Osteoblast (primary cell): ENCODE results near the gene CARD9. TPM values are rescaled to one million over a fixed set of nuclear protein-coding genes. Genes with fewer than 3 reads are reported as not detected.
A peak's percentile ranks its signal among the peaks of the same experiment; 100 is the strongest.

ENCODE experiments used
- DNase-seq: peaks from one replicate; pipeline ENCODE4 v3.0.0; 2011; ENCODE audit warnings: low spot score, mixed read lengths; ENCODE audit not compliant: insufficient read length; ENCODE audit errors: missing footprints
- H2AFZ ChIP-seq: 2 replicates; pipeline ENCODE4 v1.6.0; 2011; ENCODE audit warnings: mild to moderate bottlenecking, low read length
- H3K27ac ChIP-seq: 2 replicates; pipeline ENCODE4 v1.5.1; 2011; ENCODE audit warnings: mild to moderate bottlenecking, low read depth, low read length, moderate library complexity
- H3K27me3 ChIP-seq: 2 replicates; pipeline ENCODE4 v1.6.0; 2012; ENCODE audit warnings: mild to moderate bottlenecking, control low read depth, inconsistent platforms, low read length, moderate library complexity; ENCODE audit not compliant: insufficient read depth
- H3K36me3 ChIP-seq: 2 replicates; pipeline ENCODE4 v1.5.1; 2011; ENCODE audit warnings: mild to moderate bottlenecking, low read length, control low read depth, moderate library complexity; ENCODE audit not compliant: insufficient read depth
- H3K4me1 ChIP-seq: 2 replicates; pipeline ENCODE4 v1.5.1; 2011; ENCODE audit warnings: mild to moderate bottlenecking, low read length, control low read depth, moderate library complexity; ENCODE audit not compliant: insufficient read depth
- H3K4me2 ChIP-seq: 2 replicates; pipeline ENCODE4 v1.6.0; 2011; ENCODE audit warnings: mild to moderate bottlenecking, low read length; ENCODE audit not compliant: insufficient read depth
- H3K4me3 ChIP-seq: fragments of 200-600 bp; sonication (generic); 3 replicates; pipeline ENCODE4 v1.5.1; 2012; ENCODE audit warnings: mild to moderate bottlenecking, low read length, inconsistent platforms; ENCODE audit not compliant: insufficient read depth
- H3K79me2 ChIP-seq: 2 replicates; pipeline ENCODE4 v1.6.0; 2012; ENCODE audit warnings: mild to moderate bottlenecking, low read length, control low read depth, inconsistent platforms; ENCODE audit not compliant: insufficient read depth
- H3K9me3 ChIP-seq: 2 replicates; pipeline ENCODE4 v1.5.1; 2011; ENCODE audit warnings: low read depth, low read length, control low read depth
- H4K20me1 ChIP-seq: 2 replicates; pipeline ENCODE4 v1.6.0; 2012; ENCODE audit warnings: mild to moderate bottlenecking, low read length, control low read depth; ENCODE audit not compliant: insufficient read depth
- CTCF ChIP-seq: IDR thresholded peaks from 2 replicates; pipeline ENCODE4 v1.5.1; 2011; ENCODE audit warnings: mild to moderate bottlenecking, low read depth, low read length, moderate library complexity; ENCODE audit errors: extremely low read depth
- total RNA-seq: library from RNA; depleted of rRNA; stranded (reverse); fragments of >200 nt; gene quantifications from 2 replicates; pipeline ENCODE4 v1.2.3, GENCODE V29; 2012

The CARD9 gene
- total RNA-seq, 1 donor = 5.1 TPM

GRCh38 chr9:136330406-136330990 lies 43.0 kb downstream of the CARD9 start:
- no peaks in the 10 kb centered on the region for H3K27me3 ChIP-seq
- H3K4me3 ChIP-seq = no peak overlapping the region

GRCh38 chr9:136329636-136330405 lies 43.6 kb downstream of the CARD9 start:
- Histone ChIP-seq H3K4me3 (peak overlapping the region; percentile 91), H3K36me3 (peaks cover 14% of the 10 kb centered on the region), H3K4me1 (peaks cover 29% of the 10 kb centered on the region), H2AFZ (no peak overlapping the region), H3K27ac (peak overlapping the region; percentile 82), H3K4me2 (peak overlapping the region; percentile 96), H3K79me2 (peaks cover 69% of the 10 kb centered on the region), H4K20me1 (peaks cover 58% of the 10 kb centered on the region), H3K9me3 (no peaks in the 10 kb centered on the region), H3K27me3 (no peaks in the 10 kb centered on the region)
- TF ChIP-seq CTCF = no peak
- no peak for DNase-seq

More at GRCh38 chr9:136330406-136330990, 43.0 kb downstream of the CARD9 start:
- Histone ChIP-seq H3K27ac (no peak overlapping the region), H3K9me3 (no peaks in the 10 kb centered on the region), H3K79me2 (peaks cover 76% of the 10 kb centered on the region), H2AFZ (no peak overlapping the region), H3K4me1 (peaks cover 29% of the 10 kb centered on the region), H4K20me1 (peaks cover 65% of the 10 kb centered on the region), H3K36me3 (peaks cover 14% of the 10 kb centered on the region), H3K4me2 (no peak overlapping the region)
- TF ChIP-seq CTCF = no peak
- no peak for DNase-seq

- peak; percentile 96 for DNase-seq
- Histone ChIP-seq H3K9me3 (no peaks in the 10 kb centered on the region), H3K4me2 (peak overlapping the region; percentile 96), H3K4me3 (peak overlapping the region; percentile 91), H3K27ac (peak overlapping the region; percentile 82), H3K27me3 (no peaks in the 10 kb centered on the region), H4K20me1 (peaks cover 53% of the 10 kb centered on the region), H3K79me2 (peaks cover 64% of the 10 kb centered on the region), H3K4me1 (peaks cover 29% of the 10 kb centered on the region), H3K36me3 (peaks cover 11% of the 10 kb centered on the region), H2AFZ (no peak overlapping the region)
- TF ChIP-seq CTCF = no peak
Measured at GRCh38 chr9:136329211-136329627, 44.2 kb downstream of the CARD9 start.

GRCh38 chr9:136328622-136329041 lies 44.8 kb downstream of the CARD9 start:
- Histone ChIP-seq H3K4me2 (peak overlapping the region; percentile 96), H3K27ac (peak overlapping the region; percentile 82), H3K4me3 (peak overlapping the region; percentile 91), H4K20me1 (peaks cover 48% of the 10 kb centered on the region), H3K27me3 (no peaks in the 10 kb centered on the region), H3K36me3 (peaks cover 9% of the 10 kb centered on the region), H3K4me1 (peaks cover 29% of the 10 kb centered on the region), H3K79me2 (peaks cover 58% of the 10 kb centered on the region), H2AFZ (no peak overlapping the region), H3K9me3 (no peaks in the 10 kb centered on the region)
- DNase-seq = peak; percentile 98
- no peak for TF ChIP-seq CTCF
